ENCODE data around the gene TMEM258. TPM values are rescaled to one million over a fixed set of nuclear protein-coding genes. Genes with fewer than 3 reads are reported as not detected.

Gene TMEM258
- total RNA-seq, 2 donors from 2014 or later = 146 to 169 TPM

GRCh38 chr11:61815790-61816735 lies 23.7 kb upstream of the TMEM258 start:
- ATAC-seq (replicated peaks in 1 of 2) (peak; percentile 71 to 76), DNase-seq (peak; percentile 76 to 82)
- H3K27ac Mint-ChIP-seq = peak overlapping the region; percentile 87
- peaks cover 6% of the 10 kb centered on the region for H3K27me3 Mint-ChIP-seq (ENCODE audit: low read depth)
- peaks cover 5 to 8% of the 10 kb centered on the region in 2 donors for H3K36me3 Mint-ChIP-seq (ENCODE audit: insufficient read depth in 2 of 2)
- peaks cover 0 to 2% of the 10 kb centered on the region in 2 donors for H3K9me3 Mint-ChIP-seq
- H3K4me3 Mint-ChIP-seq = peak overlapping the region; percentile 89 to 94
- H3K4me1 Mint-ChIP-seq (ENCODE audit: low read depth) = peaks cover 22% of the 10 kb centered on the region

- peak overlapping the region; percentile 20 for H3K27ac Mint-ChIP-seq
- H3K4me1 Mint-ChIP-seq (ENCODE audit: low read depth) = peaks cover 22% of the 10 kb centered on the region
- H3K4me3 Mint-ChIP-seq = peak overlapping the region; percentile 89 to 94
- peaks cover 0 to 2% of the 10 kb centered on the region in 2 donors for H3K9me3 Mint-ChIP-seq
- DNase-seq (peak; percentile 61 to 83), ATAC-seq (replicated peaks in 1 of 2) (peak; percentile 48 to 64)
- H3K27me3 Mint-ChIP-seq (ENCODE audit: low read depth) = peaks cover 6% of the 10 kb centered on the region
- H3K36me3 Mint-ChIP-seq (ENCODE audit: insufficient read depth in 2 of 2) = peaks cover 5 to 11% of the 10 kb centered on the region in 2 donors
These were observed 22.8 kb upstream of the TMEM258 start for GRCh38 chr11:61814958-61815789.

- Mint-ChIP-seq H3K4me3 (peak overlapping the region; percentile 89 to 94), H3K27ac (no peak overlapping the region), H3K36me3 (ENCODE audit: insufficient read depth in 2 of 2) (peaks cover 5 to 11% of the 10 kb centered on the region in 2 donors), H3K9me3 (peaks cover 0 to 2% of the 10 kb centered on the region in 2 donors), H3K4me1 (ENCODE audit: low read depth) (peaks cover 22% of the 10 kb centered on the region), H3K27me3 (ENCODE audit: low read depth) (peaks cover 6% of the 10 kb centered on the region)
- DNase-seq (peak in 1 of 2 donors; percentile 18), ATAC-seq (replicated peaks in 1 of 2) (no peak)
These were observed 22.0 kb upstream of the TMEM258 start for GRCh38 chr11:61814247-61814957.

GRCh38 chr11:61812736-61813411 lies 20.5 kb upstream of the TMEM258 start:
- ATAC-seq (replicated peaks in 1 of 2) (no peak), DNase-seq (no peak)
- peaks cover 5 to 11% of the 10 kb centered on the region in 2 donors for H3K36me3 Mint-ChIP-seq (ENCODE audit: insufficient read depth in 2 of 2)
- no peak overlapping the region for H3K27ac Mint-ChIP-seq
- H3K4me3 Mint-ChIP-seq = no peak overlapping the region
- peaks cover 5% of the 10 kb centered on the region for H3K27me3 Mint-ChIP-seq (ENCODE audit: low read depth)
- H3K4me1 Mint-ChIP-seq (ENCODE audit: low read depth) = peaks cover 22% of the 10 kb centered on the region
- peaks cover 0 to 2% of the 10 kb centered on the region in 2 donors for H3K9me3 Mint-ChIP-seq

GRCh38 chr11:61811831-61812230 lies 19.4 kb upstream of the TMEM258 start:
- no peak for DNase-seq
- Mint-ChIP-seq H3K4me1 (ENCODE audit: low read depth) (peaks cover 14% of the 10 kb centered on the region), H3K4me3 (no peak overlapping the region), H3K36me3 (ENCODE audit: insufficient read depth in 2 of 2) (peaks cover 5 to 11% of the 10 kb centered on the region in 2 donors), H3K27ac (no peak overlapping the region), H3K9me3 (peaks cover 0 to 2% of the 10 kb centered on the region in 2 donors), H3K27me3 (ENCODE audit: low read depth) (no peaks in the 10 kb centered on the region)
- no peak for ATAC-seq (replicated peaks in 1 of 2)

GRCh38 chr11:61810671-61811175 lies 18.3 kb upstream of the TMEM258 start:
- no peak overlapping the region for H3K27ac Mint-ChIP-seq

GRCh38 chr11:61806785-61807184 lies 14.4 kb upstream of the TMEM258 start:
- Mint-ChIP-seq H3K9me3 (no peaks in the 10 kb centered on the region), H3K4me1 (ENCODE audit: low read depth) (peaks cover 2% of the 10 kb centered on the region), H3K36me3 (ENCODE audit: insufficient read depth in 2 of 2) (peaks cover 0 to 14% of the 10 kb centered on the region in 2 donors), H3K27me3 (ENCODE audit: low read depth) (no peaks in the 10 kb centered on the region), H3K27ac (no peak overlapping the region), H3K4me3 (no peak overlapping the region)
- ATAC-seq (replicated peaks in 1 of 2) (no peak), DNase-seq (no peak)

More at GRCh38 chr11:61810671-61811175, 18.3 kb upstream of the TMEM258 start:
- ATAC-seq (replicated peaks in 1 of 2) (no peak), DNase-seq (no peak)
- H3K4me3 Mint-ChIP-seq = no peak overlapping the region
- no peaks in the 10 kb centered on the region for H3K27me3 Mint-ChIP-seq (ENCODE audit: low read depth)
- H3K4me1 Mint-ChIP-seq (ENCODE audit: low read depth) = peaks cover 14% of the 10 kb centered on the region
- peaks cover 0 to 2% of the 10 kb centered on the region in 2 donors for H3K9me3 Mint-ChIP-seq
- H3K36me3 Mint-ChIP-seq (ENCODE audit: insufficient read depth in 2 of 2) = peaks cover 5 to 9% of the 10 kb centered on the region in 2 donors

- no peaks in the 10 kb centered on the region for H3K27me3 Mint-ChIP-seq (ENCODE audit: low read depth)
- peaks cover 6% of the 10 kb centered on the region for H3K4me1 Mint-ChIP-seq (ENCODE audit: low read depth)
These were observed 12.7 kb upstream of the TMEM258 start for GRCh38 chr11:61805146-61805545.

GRCh38 chr11:61803889-61804647 lies 11.7 kb upstream of the TMEM258 start:
- DNase-seq (no peak), ATAC-seq (replicated peaks in 1 of 2) (no peak)
- Mint-ChIP-seq H3K36me3 (ENCODE audit: insufficient read depth in 2 of 2) (peaks cover 0 to 13% of the 10 kb centered on the region in 2 donors), H3K27ac (no peak overlapping the region), H3K9me3 (no peaks in the 10 kb centered on the region), H3K4me3 (no peak overlapping the region), H3K4me1 (ENCODE audit: low read depth) (peaks cover 9% of the 10 kb centered on the region), H3K27me3 (ENCODE audit: low read depth) (no peaks in the 10 kb centered on the region)

More at GRCh38 chr11:61805146-61805545, 12.7 kb upstream of the TMEM258 start:
- H3K36me3 Mint-ChIP-seq (ENCODE audit: insufficient read depth in 2 of 2) = peaks cover 0 to 13% of the 10 kb centered on the region in 2 donors
- peak overlapping the region; percentile 52 for H3K27ac Mint-ChIP-seq
- H3K4me3 Mint-ChIP-seq = no peak overlapping the region
- ATAC-seq (replicated peaks in 1 of 2) (no peak), DNase-seq (no peak)
- H3K9me3 Mint-ChIP-seq = no peaks in the 10 kb centered on the region

GRCh38 chr11:61802605-61803004 lies 10.2 kb upstream of the TMEM258 start:
- no peak overlapping the region for H3K4me3 Mint-ChIP-seq
- peaks cover 12% of the 10 kb centered on the region for H3K4me1 Mint-ChIP-seq (ENCODE audit: low read depth)
- peaks cover 0 to 21% of the 10 kb centered on the region in 2 donors for H3K36me3 Mint-ChIP-seq (ENCODE audit: insufficient read depth in 2 of 2)
- ATAC-seq (replicated peaks in 1 of 2) (no peak), DNase-seq (no peak)
- H3K27ac Mint-ChIP-seq = no peak overlapping the region
- H3K9me3 Mint-ChIP-seq = no peaks in the 10 kb centered on the region
- H3K27me3 Mint-ChIP-seq (ENCODE audit: low read depth) = no peaks in the 10 kb centered on the region
